Skeletal muscle satellite cell (primary cell): ENCODE data around the gene OMP.
A peak's percentile ranks its signal among the peaks of the same experiment; 100 is the strongest.

ENCODE experiments used
- H3K27me3 ChIP-seq: 2 replicates; pipeline ENCODE4 v1.7.0; 2013; ENCODE audit warnings: low read length; ENCODE audit not compliant: control insufficient read depth, insufficient read depth
- H3K36me3 ChIP-seq: 2 replicates; pipeline ENCODE4 v1.7.0; 2013; ENCODE audit warnings: mild to moderate bottlenecking, control low read depth, low read length; ENCODE audit not compliant: insufficient read depth
- H3K4me1 ChIP-seq: 2 replicates; pipeline ENCODE4 v1.7.0; 2013; ENCODE audit warnings: low read length; ENCODE audit not compliant: control insufficient read depth, insufficient read depth
- H3K4me2 ChIP-seq: 2 replicates; pipeline ENCODE4 v1.7.0; 2013; ENCODE audit warnings: mild to moderate bottlenecking, low read length
- H3K4me3 ChIP-seq: 2 replicates; pipeline ENCODE4 v1.7.0; 2013; ENCODE audit warnings: low read length
- H3K9ac ChIP-seq: 2 replicates; pipeline ENCODE4 v1.7.0; 2013; ENCODE audit warnings: mild to moderate bottlenecking, low read depth, low read length, moderate library complexity
- H3K9me3 ChIP-seq: replicated peaks from 2 replicates; pipeline ENCODE4 v1.7.0; 2013; ENCODE audit warnings: mild to moderate bottlenecking, control low read depth, low read length

Gene OMP

GRCh38 chr11:77121096-77121640 is 18.5 kb downstream of the OMP start:
- Histone ChIP-seq H3K4me1 (no peaks in the 10 kb centered on the region), H3K36me3 (peaks cover 48% of the 10 kb centered on the region), H3K4me3 (no peak overlapping the region), H3K4me2 (no peak overlapping the region), H3K9me3 (no peaks in the 10 kb centered on the region), H3K27me3 (no peaks in the 10 kb centered on the region), H3K9ac (no peak overlapping the region)

- H3K27me3 ChIP-seq = no peaks in the 10 kb centered on the region
- H3K9me3 ChIP-seq = no peaks in the 10 kb centered on the region
- no peaks in the 10 kb centered on the region for H3K4me1 ChIP-seq
- H3K36me3 ChIP-seq = peaks cover 45% of the 10 kb centered on the region
- no peak overlapping the region for H3K4me2 ChIP-seq
- H3K9ac ChIP-seq = no peak overlapping the region
- no peak overlapping the region for H3K4me3 ChIP-seq
Observed at GRCh38 chr11:77121876-77122575, 19.4 kb downstream of the OMP start.

DNA sequence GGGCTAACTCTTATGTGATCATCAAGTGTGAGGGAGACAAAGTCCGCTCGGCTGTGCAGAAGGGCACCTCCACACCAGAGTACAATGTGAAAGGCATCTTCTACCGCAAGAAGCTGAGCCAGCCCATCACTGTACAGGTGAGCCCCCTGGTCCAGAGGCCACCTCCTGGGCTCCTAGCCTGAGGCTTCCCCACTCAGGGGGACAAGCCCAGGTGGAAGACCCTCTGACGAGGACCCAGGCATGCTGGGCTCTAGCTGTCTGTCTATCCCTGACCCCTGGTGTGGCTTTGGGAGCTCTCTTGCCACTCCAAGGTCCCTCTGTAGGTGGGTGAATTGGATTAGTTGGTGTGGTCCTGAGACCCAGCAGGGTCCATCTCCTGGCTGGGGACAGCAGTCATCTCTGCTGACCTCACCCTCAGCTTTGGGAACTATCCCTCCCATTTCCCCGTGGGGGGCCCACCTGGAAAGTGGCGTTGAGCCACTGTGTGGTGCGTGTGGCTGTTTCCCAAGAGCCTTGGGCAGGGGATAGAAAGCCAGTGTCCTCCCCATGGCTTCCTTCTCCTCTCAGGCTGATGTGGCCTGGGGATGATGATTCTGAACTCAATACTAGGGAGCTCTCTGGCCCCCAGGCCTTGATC is 20.1 kb downstream of the OMP start:
- peaks cover 6% of the 10 kb centered on the region for H3K4me1 ChIP-seq
- H3K27me3 ChIP-seq = no peaks in the 10 kb centered on the region
- H3K4me3 ChIP-seq = no peak overlapping the region
- no peak overlapping the region for H3K9ac ChIP-seq
- no peak overlapping the region for H3K4me2 ChIP-seq
- no peaks in the 10 kb centered on the region for H3K9me3 ChIP-seq
- peaks cover 45% of the 10 kb centered on the region for H3K36me3 ChIP-seq

- no peaks in the 10 kb centered on the region for H3K9me3 ChIP-seq
- H3K27me3 ChIP-seq = peaks cover 2% of the 10 kb centered on the region
- H3K4me1 ChIP-seq = peaks cover 13% of the 10 kb centered on the region
- no peak overlapping the region for H3K9ac ChIP-seq
- H3K4me2 ChIP-seq = no peak overlapping the region
- H3K36me3 ChIP-seq = peaks cover 37% of the 10 kb centered on the region
- H3K4me3 ChIP-seq = no peak overlapping the region
Observed at GRCh38 chr11:77123591-77123990, 21.0 kb downstream of the OMP start.

GRCh38 chr11:77124041-77124440 is 21.4 kb downstream of the OMP start:
- H3K9me3 ChIP-seq = no peaks in the 10 kb centered on the region

GRCh38 chr11:77124488-77124887 is 21.8 kb downstream of the OMP start:
- H3K27me3 ChIP-seq = peaks cover 2% of the 10 kb centered on the region
- H3K4me2 ChIP-seq = no peak overlapping the region
- H3K36me3 ChIP-seq = peaks cover 29% of the 10 kb centered on the region
- no peak overlapping the region for H3K4me3 ChIP-seq
- peaks cover 13% of the 10 kb centered on the region for H3K4me1 ChIP-seq
- H3K9ac ChIP-seq = no peak overlapping the region
- no peaks in the 10 kb centered on the region for H3K9me3 ChIP-seq

More at GRCh38 chr11:77124041-77124440, 21.4 kb downstream of the OMP start:
- no peak overlapping the region for H3K4me3 ChIP-seq
- no peak overlapping the region for H3K9ac ChIP-seq
- no peak overlapping the region for H3K4me2 ChIP-seq
- peaks cover 32% of the 10 kb centered on the region for H3K36me3 ChIP-seq
- H3K27me3 ChIP-seq = peaks cover 2% of the 10 kb centered on the region
- peaks cover 13% of the 10 kb centered on the region for H3K4me1 ChIP-seq

- Histone ChIP-seq H3K4me1 (peaks cover 13% of the 10 kb centered on the region), H3K27me3 (peaks cover 2% of the 10 kb centered on the region), H3K9me3 (no peaks in the 10 kb centered on the region), H3K4me2 (no peak overlapping the region), H3K36me3 (peaks cover 23% of the 10 kb centered on the region), H3K4me3 (no peak overlapping the region), H3K9ac (no peak overlapping the region)
Observed at GRCh38 chr11:77125191-77125590, 22.6 kb downstream of the OMP start.

DNA sequence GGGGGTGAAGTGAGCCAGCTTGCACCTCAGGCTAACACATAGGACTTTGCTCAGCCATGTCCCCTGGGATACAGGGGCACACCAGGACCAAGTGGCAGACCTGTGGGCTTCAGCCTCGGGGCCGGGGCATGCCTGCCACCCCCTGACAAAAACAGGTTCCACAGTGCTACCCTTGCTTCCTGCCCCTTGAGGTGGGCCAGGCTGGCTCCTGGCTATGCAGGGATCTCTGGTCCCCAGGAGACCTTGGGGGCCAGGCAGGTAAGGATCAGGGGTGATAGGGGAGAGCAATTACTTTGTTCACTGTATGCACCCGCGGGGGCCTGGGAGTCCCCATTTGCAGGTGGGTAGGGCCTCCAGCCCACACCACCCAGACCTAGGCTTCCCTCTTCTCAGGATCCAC is 23.1 kb downstream of the OMP start:
- peaks cover 2% of the 10 kb centered on the region for H3K27me3 ChIP-seq
- no peak overlapping the region for H3K4me3 ChIP-seq
- H3K9ac ChIP-seq = no peak overlapping the region
- H3K36me3 ChIP-seq = peaks cover 18% of the 10 kb centered on the region
- H3K4me1 ChIP-seq = peaks cover 13% of the 10 kb centered on the region
- H3K4me2 ChIP-seq = no peak overlapping the region
- no peaks in the 10 kb centered on the region for H3K9me3 ChIP-seq

DNA sequence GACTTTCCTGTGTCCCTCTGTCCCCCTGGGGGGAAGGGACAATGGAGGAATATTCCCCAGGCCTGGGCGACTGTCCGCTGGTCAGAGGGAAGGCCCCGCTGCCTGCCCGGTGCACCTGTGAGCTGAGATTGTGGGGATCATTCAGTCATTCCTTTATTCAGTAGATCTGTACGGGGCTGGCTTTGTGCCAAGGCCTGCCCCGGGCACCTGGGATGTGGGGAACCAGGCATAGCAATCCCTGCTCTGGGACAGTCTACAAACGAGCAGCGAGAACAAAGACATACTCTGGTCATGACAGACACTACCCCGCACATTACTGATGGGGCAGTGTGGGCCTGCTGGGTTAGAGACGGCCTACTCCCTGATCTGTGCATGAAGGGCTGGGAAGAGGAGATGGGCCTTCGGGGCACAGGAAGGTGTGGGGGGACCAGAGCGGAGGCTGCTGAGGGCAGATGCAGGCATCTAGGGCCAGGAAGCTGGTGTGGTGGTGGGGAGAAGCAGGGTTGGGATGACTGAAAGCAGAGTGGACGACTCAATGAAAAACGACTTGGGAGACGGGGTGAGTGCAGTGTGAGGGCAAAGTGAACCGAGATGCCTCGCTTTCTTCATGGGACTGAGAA is 23.6 kb downstream of the OMP start:
- H3K4me1 ChIP-seq = peaks cover 13% of the 10 kb centered on the region

GRCh38 chr11:77126861-77127234 is 24.2 kb downstream of the OMP start:
- Histone ChIP-seq H3K27me3 (peaks cover 2% of the 10 kb centered on the region), H3K36me3 (peaks cover 15% of the 10 kb centered on the region), H3K4me1 (peaks cover 13% of the 10 kb centered on the region), H3K9me3 (no peaks in the 10 kb centered on the region), H3K4me2 (peak overlapping the region; percentile 94), H3K4me3 (peak overlapping the region; percentile 69), H3K9ac (no peak overlapping the region)

More for the DNA sequence above, 23.6 kb downstream of the OMP start:
- Histone ChIP-seq H3K4me2 (no peak overlapping the region), H3K27me3 (peaks cover 2% of the 10 kb centered on the region), H3K9ac (no peak overlapping the region), H3K4me3 (no peak overlapping the region), H3K9me3 (no peaks in the 10 kb centered on the region), H3K36me3 (peaks cover 15% of the 10 kb centered on the region)

DNA sequence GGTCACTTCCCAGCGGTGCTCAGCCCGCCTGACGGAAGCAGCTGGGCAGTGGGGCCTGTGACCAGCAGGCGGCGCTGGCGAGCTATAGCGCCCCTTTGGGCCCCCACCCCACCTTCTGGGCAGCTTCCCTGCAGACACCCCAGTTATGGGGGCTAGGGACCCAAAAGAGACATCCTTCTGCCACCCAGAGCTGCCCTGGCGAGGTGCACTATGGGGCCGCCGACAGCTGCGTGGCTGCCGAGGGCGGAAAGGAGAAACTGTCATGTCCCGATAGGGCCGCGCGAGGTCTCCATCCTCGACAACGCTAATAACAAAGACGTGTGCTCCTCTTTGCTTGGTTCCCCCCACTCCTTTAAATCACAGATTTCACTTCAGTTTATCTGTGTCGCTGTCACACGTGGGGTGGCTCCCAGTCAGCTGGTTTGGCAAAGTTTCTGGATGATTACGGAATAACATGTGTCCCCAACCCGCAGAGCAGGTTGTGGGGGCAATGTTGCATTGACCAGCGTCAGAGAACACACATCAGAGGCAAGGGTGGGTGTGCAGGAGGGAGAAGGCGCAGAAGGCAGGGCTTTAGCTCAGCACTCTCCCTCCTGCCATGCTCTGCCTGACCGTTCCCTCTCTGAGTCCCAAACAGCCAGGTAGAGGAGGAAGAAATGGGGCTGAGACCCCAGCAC is 24.7 kb downstream of the OMP start:
- Histone ChIP-seq H3K4me3 (peak overlapping the region; percentile 69), H3K9me3 (no peaks in the 10 kb centered on the region), H3K9ac (no peak overlapping the region), H3K27me3 (peaks cover 2% of the 10 kb centered on the region), H3K36me3 (peaks cover 12% of the 10 kb centered on the region), H3K4me2 (peak overlapping the region; percentile 94), H3K4me1 (peaks cover 13% of the 10 kb centered on the region)
